Memory B cell (primary cell): ENCODE data around the gene UBR4.
"Not testable (repeated sequence)": the region's sequence is repeated elsewhere in the genome, so short reads cannot be mapped to it uniquely, and the experiment has no call there.

Experiments
- ATAC-seq: fragments of 150-1000 bp; cut with Tn5 transposase; 2 replicates; pipeline ENCODE4 v1.10.0; 2021; ENCODE audit warnings: low read depth, mild to moderate bottlenecking, moderate library complexity
- DNase-seq, 2 donors: peaks; one replicate each; pipeline ENCODE4 v3.0.0; 2022; ENCODE audit warnings: low spot score in 2 of 2
- H3K27ac Mint-ChIP-seq: one replicate; pipeline ENCODE4 v1.8.0; 2022; ENCODE audit warnings: mild to moderate bottlenecking, moderate library complexity, mixed read lengths
- H3K27me3 Mint-ChIP-seq: one replicate; pipeline ENCODE4 v1.8.0; 2022; ENCODE audit warnings: mixed read lengths
- H3K36me3 Mint-ChIP-seq: one replicate; pipeline ENCODE4 v1.8.0; 2022; ENCODE audit warnings: mild to moderate bottlenecking, mixed read lengths
- H3K4me1 Mint-ChIP-seq: one replicate; pipeline ENCODE4 v1.8.0; 2022; ENCODE audit warnings: mixed read lengths
- H3K4me3 Mint-ChIP-seq: one replicate; pipeline ENCODE4 v1.8.0; 2022; ENCODE audit warnings: mild to moderate bottlenecking, moderate library complexity, mixed read lengths
- H3K9me3 Mint-ChIP-seq: one replicate; pipeline ENCODE4 v1.8.0; 2022; ENCODE audit warnings: mixed read lengths

Gene UBR4

GRCh38 chr1:19209990-19210771 is at the start of gene UBR4:
TSS of gene UBR4 (minus strand) at chr1:19210266. CDS start at chr1:19210248, 18 bp downstream.
- ATAC-seq (peak; percentile 89), DNase-seq (peak; percentile 94 to 98)
- H3K27ac Mint-ChIP-seq: peak within 1 kb of the TSS; percentile 96
- H3K27me3 Mint-ChIP-seq: no peaks in the 10 kb centered on the region
- peaks cover 5% of the 10 kb centered on the region for H3K36me3 Mint-ChIP-seq
- peaks cover 29% of the 10 kb centered on the region for H3K4me1 Mint-ChIP-seq
- peak within 1 kb of the TSS; percentile 91 for H3K4me3 Mint-ChIP-seq
- H3K9me3 Mint-ChIP-seq: no peaks in the 10 kb centered on the region

DNA sequence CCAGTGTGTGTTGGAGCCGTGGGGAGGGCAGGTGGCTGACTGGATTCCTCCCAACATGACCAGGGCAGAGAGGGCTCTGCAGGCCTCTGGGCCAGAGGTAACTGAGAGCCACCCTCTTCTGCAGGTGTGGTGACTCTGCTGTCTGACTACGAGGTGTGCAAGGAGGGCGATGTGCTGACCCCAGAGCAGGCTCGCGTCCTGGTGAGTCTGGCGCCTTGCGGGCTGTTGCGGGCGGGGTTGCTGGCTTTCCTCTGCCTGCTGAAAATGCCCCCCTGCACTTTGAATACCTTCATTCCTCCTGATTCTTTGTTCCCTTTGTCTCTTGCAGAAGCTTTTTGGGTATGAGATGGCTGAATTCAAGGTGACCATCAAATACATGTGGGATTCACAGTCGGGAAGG is 48.3 kb upstream of the UBR4 start:
- ATAC-seq (no peak), DNase-seq (no peak)
- Mint-ChIP-seq H3K4me1 (peaks cover 3% of the 10 kb centered on the region), H3K27me3 (no peaks in the 10 kb centered on the region), H3K27ac (no peak overlapping the region), H3K36me3 (peaks cover 9% of the 10 kb centered on the region), H3K9me3 (no peaks in the 10 kb centered on the region), H3K4me3 (no peak overlapping the region)

DNA sequence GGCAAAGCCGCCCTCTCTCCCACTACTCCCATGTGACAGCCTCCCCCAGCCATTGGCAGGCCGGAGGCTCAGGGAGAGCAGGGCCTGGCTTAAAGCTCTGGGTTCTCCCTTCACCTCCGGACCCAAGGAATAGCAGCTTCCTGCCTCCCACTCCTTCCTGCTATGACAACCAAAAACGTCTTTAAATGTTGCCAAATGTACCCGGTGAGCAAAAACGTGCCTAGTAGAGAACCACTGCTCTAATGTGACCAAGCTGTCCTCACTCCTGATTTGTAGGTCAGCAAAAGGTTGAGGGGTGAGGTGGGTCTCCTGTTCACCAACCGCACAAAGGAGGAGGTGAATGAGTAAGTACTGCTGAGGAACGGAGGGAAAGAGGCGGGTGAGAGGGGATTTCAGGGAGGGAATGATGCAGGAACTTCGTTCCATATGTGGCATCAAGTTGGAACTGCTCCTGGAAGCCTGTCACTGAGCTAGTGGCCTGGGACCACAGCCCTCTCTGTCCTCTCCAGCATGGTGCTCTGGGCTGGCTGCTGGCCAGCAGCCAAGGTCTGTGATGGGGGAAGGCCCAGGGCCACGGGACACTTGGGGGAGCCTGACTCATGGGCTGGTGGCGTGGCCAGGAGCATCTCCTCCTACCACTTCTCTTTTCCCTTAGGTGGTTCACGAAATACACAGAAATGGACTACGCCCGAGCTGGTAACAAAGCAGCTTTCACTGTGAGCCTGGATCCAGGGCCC is 47.3 kb upstream of the UBR4 start:
- H3K4me3 Mint-ChIP-seq: no peak overlapping the region
- ATAC-seq: no peak
- no peaks in the 10 kb centered on the region for H3K27me3 Mint-ChIP-seq
- no peak overlapping the region for H3K27ac Mint-ChIP-seq
- H3K4me1 Mint-ChIP-seq: peaks cover 8% of the 10 kb centered on the region
- no peaks in the 10 kb centered on the region for H3K9me3 Mint-ChIP-seq
- no peak for DNase-seq
- H3K36me3 Mint-ChIP-seq: peaks cover 9% of the 10 kb centered on the region

DNA sequence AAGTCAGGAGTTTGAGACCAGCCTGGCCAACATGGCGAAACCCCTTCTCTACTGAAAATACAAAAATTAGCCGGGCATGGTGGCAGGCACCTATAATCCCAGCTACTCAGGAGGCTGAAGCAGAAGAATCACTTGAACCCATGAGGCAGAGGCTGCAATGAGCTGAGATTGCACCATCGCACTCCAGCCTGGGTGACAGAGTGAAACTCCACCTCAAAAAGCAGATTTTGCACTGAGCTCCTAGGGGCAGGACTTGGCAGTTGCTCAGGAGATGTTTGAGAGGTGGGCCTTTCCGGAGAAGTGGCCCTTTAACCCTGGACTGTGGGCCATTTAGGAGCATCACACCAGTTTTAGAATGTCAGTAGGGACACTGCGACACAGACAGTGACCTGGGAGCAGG is 46.2 kb upstream of the UBR4 start:
- not testable (repeated sequence) for H3K4me3 Mint-ChIP-seq, ATAC-seq, H3K27me3 Mint-ChIP-seq, H3K9me3 Mint-ChIP-seq, H3K36me3 Mint-ChIP-seq, DNase-seq, H3K27ac Mint-ChIP-seq
- H3K4me1 Mint-ChIP-seq: peaks cover 12% of the 10 kb centered on the region

DNA sequence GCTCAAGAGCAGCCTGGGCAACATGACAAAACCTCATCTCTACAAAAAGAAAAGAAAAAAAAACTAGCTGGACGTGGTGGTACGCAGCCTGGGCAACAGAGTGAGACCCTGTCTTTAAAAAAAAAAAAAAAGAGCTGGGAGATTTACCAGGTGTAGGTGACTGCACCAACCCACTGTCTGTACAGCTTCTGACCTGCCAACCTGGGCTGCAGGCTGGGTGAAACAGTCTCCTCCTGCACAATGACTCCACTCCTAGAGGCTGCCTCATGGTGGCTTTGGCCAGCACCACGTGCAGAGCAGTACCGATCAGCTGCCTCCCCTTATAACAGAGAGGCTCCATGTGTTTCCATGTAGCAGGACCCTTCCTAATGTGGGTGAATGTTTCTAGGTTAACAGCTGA is 45.2 kb upstream of the UBR4 start:
- H3K27me3 Mint-ChIP-seq: no peaks in the 10 kb centered on the region
- DNase-seq (no peak), ATAC-seq (no peak)
- H3K27ac Mint-ChIP-seq: no peak overlapping the region
- no peak overlapping the region for H3K4me3 Mint-ChIP-seq
- H3K4me1 Mint-ChIP-seq: peaks cover 17% of the 10 kb centered on the region
- peaks cover 9% of the 10 kb centered on the region for H3K36me3 Mint-ChIP-seq
- no peaks in the 10 kb centered on the region for H3K9me3 Mint-ChIP-seq

- no peak for ATAC-seq
- peaks cover 18% of the 10 kb centered on the region for H3K4me1 Mint-ChIP-seq
Observed at GRCh38 chr1:19254416-19254815, 44.4 kb upstream of the UBR4 start.

DNA sequence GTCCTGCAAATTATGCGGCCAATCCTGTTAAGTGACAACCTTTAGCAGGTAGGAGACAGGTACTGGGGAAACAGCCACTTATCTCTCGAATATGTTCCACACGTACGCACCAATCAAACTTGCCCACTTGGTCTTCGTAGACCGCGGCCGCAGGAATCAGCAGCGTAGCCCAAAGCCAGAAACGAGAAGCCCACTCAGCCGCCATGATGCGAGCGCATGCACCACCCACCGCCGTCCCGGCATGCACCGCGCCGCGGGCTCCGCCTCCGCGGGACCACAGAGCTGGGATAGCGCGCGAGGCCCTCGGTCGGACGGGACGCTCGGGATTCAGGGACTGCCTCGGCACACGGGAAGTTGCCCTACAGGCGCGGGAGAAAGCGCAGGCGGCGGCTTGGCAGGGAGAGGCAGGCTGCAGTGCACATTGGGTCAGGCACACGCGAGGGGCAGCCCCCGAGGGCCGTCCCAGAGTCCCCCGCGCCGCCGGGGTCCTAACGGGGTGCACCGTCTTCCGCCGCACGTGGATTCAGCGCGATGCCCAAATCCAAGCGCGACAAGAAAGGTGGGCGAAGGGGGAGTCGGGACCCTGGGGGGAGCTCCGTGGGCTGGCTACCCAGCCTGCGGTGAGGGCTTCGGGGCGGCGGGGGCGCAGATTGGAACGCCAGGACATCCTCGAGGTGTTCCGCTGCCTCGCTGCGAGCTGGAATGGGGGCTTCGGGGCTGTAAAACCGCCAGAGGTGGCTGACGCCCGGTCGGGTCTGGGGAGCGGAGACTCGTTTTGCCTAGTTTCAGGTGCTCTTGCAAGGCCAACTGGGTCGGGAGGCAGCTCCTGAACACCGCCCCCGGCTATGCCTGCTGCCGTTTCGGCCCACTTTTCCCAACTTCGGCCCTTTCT is 41.5 kb upstream of the UBR4 start, which contains the start of the genes EMC1 and MRTO4:
Gene EMC1 (minus strand): TSS at position 220 of the 892 bp plus-strand sequence. CDS start 15 bp downstream, at position 205.
Gene MRTO4 (plus strand): TSS at position 501 of the 892 bp plus-strand sequence. CDS start 31 bp downstream, at position 532.
- Mint-ChIP-seq H3K4me3 (peak within 1 kb of the TSS; percentile 95), H3K4me1 (peaks cover 18% of the 10 kb centered on the region)

More at GRCh38 chr1:19254416-19254815, 44.4 kb upstream of the UBR4 start:
- Mint-ChIP-seq H3K27me3 (no peaks in the 10 kb centered on the region), H3K36me3 (peaks cover 9% of the 10 kb centered on the region), H3K4me3 (no peak overlapping the region), H3K9me3 (no peaks in the 10 kb centered on the region), H3K27ac (no peak overlapping the region)
- no peak for DNase-seq

GRCh38 chr1:19250629-19251304 is 40.7 kb upstream of the UBR4 start:
- no peak for DNase-seq

More for the DNA sequence above, 41.5 kb upstream of the UBR4 start, which contains the start of the genes EMC1 and MRTO4:
- peak; percentile 82 to 99 for DNase-seq
- H3K27me3 Mint-ChIP-seq: no peaks in the 10 kb centered on the region
- ATAC-seq: peak; percentile 90
- H3K9me3 Mint-ChIP-seq: no peaks in the 10 kb centered on the region
- H3K27ac Mint-ChIP-seq: peak within 1 kb of the TSS; percentile 95
- H3K36me3 Mint-ChIP-seq: peaks cover 2% of the 10 kb centered on the region

DNA sequence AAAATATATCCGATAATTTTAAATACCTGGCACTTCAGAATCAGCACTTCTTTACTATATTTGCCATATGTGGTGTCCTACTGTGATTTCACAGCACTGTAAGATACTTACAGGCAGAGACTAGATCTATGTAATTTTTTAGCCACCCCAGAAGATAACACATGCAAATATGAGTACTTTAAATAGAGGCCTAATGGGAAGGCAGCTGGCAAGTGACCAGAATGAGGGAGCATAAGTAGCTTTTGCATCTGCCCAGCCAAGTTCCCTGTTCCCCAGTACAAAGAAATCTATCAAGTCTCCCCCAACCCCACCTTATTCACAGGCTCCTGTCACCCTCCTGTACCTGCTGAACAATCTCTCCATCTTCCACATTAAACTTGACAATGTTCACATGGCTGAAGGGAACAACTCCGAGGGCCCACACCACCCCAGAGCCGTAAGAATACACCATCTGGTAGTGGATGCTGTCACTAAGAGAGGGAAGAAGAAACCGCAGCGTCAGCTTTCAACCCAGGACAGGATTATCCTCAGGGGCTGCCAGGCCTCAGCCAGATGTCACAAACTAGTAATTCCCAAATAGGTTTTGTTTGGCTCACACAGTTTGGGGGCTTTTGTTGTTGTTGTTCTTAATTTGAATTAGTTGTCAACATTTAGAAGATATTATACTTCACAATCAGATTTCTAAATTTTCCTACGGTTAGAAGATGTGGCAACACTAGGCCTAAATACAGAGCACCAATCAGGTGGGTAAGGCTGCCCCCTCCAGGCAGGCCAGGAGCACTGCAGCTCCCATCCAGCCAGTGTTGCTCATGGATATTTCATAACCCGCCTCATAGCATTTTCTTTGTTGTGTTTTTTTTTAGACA is 30.8 kb upstream of the UBR4 start:
- DNase-seq (peak; percentile 58 to 62), ATAC-seq (peak; percentile 88)
- H3K4me1 Mint-ChIP-seq: peaks cover 2% of the 10 kb centered on the region
- peaks cover 41% of the 10 kb centered on the region for H3K36me3 Mint-ChIP-seq
- no peak overlapping the region for H3K4me3 Mint-ChIP-seq
- H3K27me3 Mint-ChIP-seq: no peaks in the 10 kb centered on the region
- H3K9me3 Mint-ChIP-seq: no peaks in the 10 kb centered on the region
- H3K27ac Mint-ChIP-seq: no peak overlapping the region

More at GRCh38 chr1:19250629-19251304, 40.7 kb upstream of the UBR4 start:
- no peak for ATAC-seq
- H3K9me3 Mint-ChIP-seq: no peaks in the 10 kb centered on the region
- peaks cover 2% of the 10 kb centered on the region for H3K36me3 Mint-ChIP-seq
- H3K4me3 Mint-ChIP-seq: peak overlapping the region; percentile 95
- H3K27ac Mint-ChIP-seq: peak overlapping the region; percentile 95
- H3K4me1 Mint-ChIP-seq: peaks cover 18% of the 10 kb centered on the region
- no peaks in the 10 kb centered on the region for H3K27me3 Mint-ChIP-seq

- Mint-ChIP-seq H3K27ac (no peak overlapping the region), H3K36me3 (peaks cover 42% of the 10 kb centered on the region), H3K27me3 (no peaks in the 10 kb centered on the region), H3K9me3 (no peaks in the 10 kb centered on the region), H3K4me3 (no peak overlapping the region), H3K4me1 (peaks cover 2% of the 10 kb centered on the region)
- DNase-seq (no peak), ATAC-seq (no peak)
Observed at GRCh38 chr1:19239876-19240275, 29.8 kb upstream of the UBR4 start.

DNA sequence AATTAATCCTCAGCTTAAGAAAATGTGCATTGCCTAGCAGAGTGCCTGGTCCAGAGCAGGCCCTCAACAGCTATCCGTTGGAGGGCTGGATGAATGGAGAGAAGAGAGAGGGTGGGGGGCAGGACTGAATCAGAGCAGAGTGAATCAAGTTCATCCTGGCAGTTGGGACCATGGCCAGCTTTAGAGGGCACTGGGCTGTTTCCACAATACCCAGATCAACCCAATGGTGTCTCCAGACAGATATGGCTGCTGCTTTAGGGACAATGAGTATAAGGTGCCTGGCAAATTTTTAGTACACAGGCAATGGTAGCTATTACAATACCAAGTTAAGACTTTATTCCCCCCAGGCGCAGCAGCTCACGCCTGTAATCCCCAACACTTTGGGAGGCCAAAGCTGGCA is 24.2 kb upstream of the UBR4 start:
- no peak for ATAC-seq
- peaks cover 37% of the 10 kb centered on the region for H3K36me3 Mint-ChIP-seq
- no peaks in the 10 kb centered on the region for H3K9me3 Mint-ChIP-seq
- H3K4me3 Mint-ChIP-seq: no peak overlapping the region
- H3K27me3 Mint-ChIP-seq: no peaks in the 10 kb centered on the region
- no peak for DNase-seq
- no peak overlapping the region for H3K27ac Mint-ChIP-seq
- H3K4me1 Mint-ChIP-seq: no peaks in the 10 kb centered on the region

DNA sequence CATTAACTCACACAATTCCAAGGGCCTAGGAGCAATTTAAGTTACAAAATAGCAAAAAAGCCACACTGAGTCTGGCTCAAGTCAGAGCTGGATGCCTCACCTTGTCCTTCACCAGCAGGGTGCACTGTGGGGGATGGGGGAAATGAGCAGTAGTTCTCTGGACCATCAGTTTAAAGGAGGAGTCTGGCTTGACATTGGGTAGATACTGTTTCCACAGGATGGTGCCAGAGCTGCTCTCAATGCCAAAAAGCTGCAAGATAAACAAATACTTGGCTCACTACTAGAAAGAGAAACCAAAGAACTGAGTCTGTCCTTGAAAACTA is 22.4 kb upstream of the UBR4 start:
- Mint-ChIP-seq H3K4me1 (no peaks in the 10 kb centered on the region), H3K9me3 (no peaks in the 10 kb centered on the region), H3K27ac (no peak overlapping the region), H3K27me3 (no peaks in the 10 kb centered on the region), H3K36me3 (peaks cover 28% of the 10 kb centered on the region), H3K4me3 (no peak overlapping the region)
- ATAC-seq: no peak
- no peak for DNase-seq
